ENCODE data around the gene CBX5.
"Not testable (repeated sequence)": the region's sequence is repeated elsewhere in the genome, so short reads cannot be mapped to it uniquely, and the experiment has no call there.

The CBX5 gene

GRCh38 chr12:54227927-54228326 is 52.0 kb downstream of the CBX5 start:
- DNase-seq (ENCODE audit: low spot score): not testable (repeated sequence)

GRCh38 chr12:54227376-54227775 is 52.5 kb downstream of the CBX5 start:
- no peak for DNase-seq (ENCODE audit: low spot score)

- no peak for DNase-seq (ENCODE audit: low spot score)
These were observed 54.3 kb downstream of the CBX5 start for GRCh38 chr12:54225666-54226065.

- DNase-seq (ENCODE audit: low spot score): no peak
These were observed 57.3 kb downstream of the CBX5 start for GRCh38 chr12:54222609-54223008.

GRCh38 chr12:54221402-54221984 is 58.4 kb downstream of the CBX5 start:
- no peak for DNase-seq (ENCODE audit: low spot score)

- peak; percentile 61 for DNase-seq (ENCODE audit: low spot score)
These were observed 59.4 kb downstream of the CBX5 start for GRCh38 chr12:54220567-54220966.

- peak; percentile 88 for DNase-seq (ENCODE audit: low spot score)
These were observed 59.8 kb downstream of the CBX5 start for GRCh38 chr12:54220092-54220557.

GRCh38 chr12:54217774-54218241 is 62.1 kb downstream of the CBX5 start:
- no peak for DNase-seq (ENCODE audit: low spot score)

- peak; percentile 94 for DNase-seq (ENCODE audit: low spot score)
These were observed 62.9 kb downstream of the CBX5 start for GRCh38 chr12:54216797-54217661.

- DNase-seq (ENCODE audit: low spot score): no peak
These were observed 63.7 kb downstream of the CBX5 start for GRCh38 chr12:54215989-54216796.

- peak; percentile 96 for DNase-seq (ENCODE audit: low spot score)
These were observed 65.1 kb downstream of the CBX5 start for GRCh38 chr12:54214553-54215406.

GRCh38 chr12:54213079-54213478 is 66.8 kb downstream of the CBX5 start:
- no peak for DNase-seq (ENCODE audit: low spot score)

- no peak for DNase-seq (ENCODE audit: low spot score)
These were observed 68.0 kb downstream of the CBX5 start for GRCh38 chr12:54211920-54212319.

- DNase-seq (ENCODE audit: low spot score): no peak
These were observed 69.5 kb downstream of the CBX5 start for GRCh38 chr12:54210400-54210790.

- no peak for DNase-seq (ENCODE audit: low spot score)
These were observed 71.3 kb downstream of the CBX5 start for GRCh38 chr12:54208591-54208990.

- peak; percentile 79 for DNase-seq (ENCODE audit: low spot score)
These were observed 72.2 kb downstream of the CBX5 start for GRCh38 chr12:54207539-54208294.

GRCh38 chr12:54206791-54207190 is 73.1 kb downstream of the CBX5 start:
- DNase-seq (ENCODE audit: low spot score): no peak

GRCh38 chr12:54204316-54204715 is 75.6 kb downstream of the CBX5 start:
- no peak for DNase-seq (ENCODE audit: low spot score)

GRCh38 chr12:54201001-54201794 is 78.7 kb downstream of the CBX5 start:
- DNase-seq (ENCODE audit: low spot score): peak; percentile 77
